NCI-H2029 treated with DMSO at 0.1 percent for 48 hours (cell line): ENCODE results near the gene CDRT15L2.
"Not testable (repeated sequence)": the region's sequence is repeated elsewhere in the genome, so short reads cannot be mapped to it uniquely, and the experiment has no call there.

Experiments used
- DNase-seq: peaks from one replicate; lab custom pipeline; 2025; lab: John Stamatoyannopoulos, UW

CDRT15L2 gene

DNA sequence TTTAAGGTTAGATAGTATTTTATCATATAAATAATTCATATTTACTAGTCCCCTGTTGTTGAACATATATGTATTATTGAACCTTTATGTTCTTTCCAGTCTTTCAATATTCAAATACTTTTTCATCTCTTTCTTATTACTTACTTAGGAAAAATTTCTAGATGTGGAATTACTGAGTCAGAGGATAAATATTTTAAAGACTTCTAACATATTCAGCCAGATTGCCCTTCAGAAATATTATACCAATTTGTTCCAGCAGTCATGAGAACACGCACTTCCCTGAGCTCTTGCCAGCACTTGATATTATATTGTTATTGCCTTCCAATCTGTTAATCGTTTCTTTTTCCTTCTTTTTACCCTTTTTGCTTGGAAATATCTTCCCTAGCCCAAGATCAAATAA, 4.5 kb upstream of the CDRT15L2 start:
- DNase-seq = not testable (repeated sequence)

DNA sequence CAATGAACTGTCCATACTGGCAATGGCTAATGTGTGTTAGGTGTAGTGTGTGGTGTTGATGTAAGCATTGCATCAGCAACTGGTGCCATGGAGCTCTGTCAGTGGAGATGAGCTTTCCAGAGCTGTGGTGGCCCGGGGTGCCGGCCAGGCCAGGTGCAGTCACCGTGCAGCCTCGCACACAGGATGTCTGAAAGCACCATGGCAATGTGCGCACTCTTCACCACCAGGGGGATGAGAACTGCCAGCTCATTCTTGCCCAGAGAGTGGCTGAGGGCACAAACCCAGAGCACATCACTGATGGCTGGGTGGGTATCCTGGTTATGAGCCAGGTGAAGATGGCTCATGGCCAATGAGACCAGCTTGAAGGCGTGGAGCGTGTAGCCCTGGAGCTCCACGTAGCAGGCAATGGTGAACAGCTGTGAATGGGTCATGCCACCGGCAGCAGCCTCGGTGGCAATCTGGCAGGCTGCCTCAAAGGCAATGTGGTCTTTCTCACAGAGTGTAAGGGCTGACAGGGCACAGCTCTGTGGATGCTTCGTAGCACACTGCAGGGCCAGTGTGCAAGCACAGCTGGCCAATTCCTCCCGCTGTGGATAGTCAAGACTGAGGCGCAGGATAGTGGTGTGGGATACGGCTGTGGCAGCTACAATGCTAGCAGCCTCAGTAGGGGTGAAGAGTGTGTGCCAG, 4.5 kb downstream of the CDRT15L2 start:
- DNase-seq = not testable (repeated sequence)

GRCh38 chr17:20588744-20589453, 9.4 kb downstream of the CDRT15L2 start:
- DNase-seq = not testable (repeated sequence)

- not testable (repeated sequence) for DNase-seq
Observed at GRCh38 chr17:20589454-20589810, 9.9 kb downstream of the CDRT15L2 start.

GRCh38 chr17:20591040-20591439, 11.5 kb downstream of the CDRT15L2 start:
- DNase-seq = not testable (repeated sequence)

- DNase-seq = not testable (repeated sequence)
Observed at GRCh38 chr17:20605568-20605967, 26.0 kb downstream of the CDRT15L2 start.

- DNase-seq = not testable (repeated sequence)
Observed at GRCh38 chr17:20609490-20609889, 30.0 kb downstream of the CDRT15L2 start.

DNA sequence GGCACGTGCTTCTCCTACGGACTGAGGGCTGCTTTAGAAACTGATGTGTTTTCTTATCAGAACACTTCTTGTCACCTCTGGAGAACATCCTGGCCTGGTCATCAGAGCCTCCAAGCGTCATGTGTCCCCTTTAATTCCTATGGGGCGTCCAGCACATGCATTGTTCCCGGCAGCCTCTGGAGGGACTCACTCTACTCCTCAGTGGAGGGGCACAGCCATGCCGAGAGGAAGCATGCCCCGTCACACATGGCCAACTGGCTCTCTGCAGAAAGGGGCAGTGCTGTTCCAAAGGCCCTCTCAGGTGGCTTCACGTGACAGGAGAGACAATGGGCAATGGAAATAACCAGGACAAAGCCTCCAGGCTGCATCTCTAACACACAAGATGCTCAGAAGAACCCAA, 31.8 kb downstream of the CDRT15L2 start:
- DNase-seq = no peak

DNA sequence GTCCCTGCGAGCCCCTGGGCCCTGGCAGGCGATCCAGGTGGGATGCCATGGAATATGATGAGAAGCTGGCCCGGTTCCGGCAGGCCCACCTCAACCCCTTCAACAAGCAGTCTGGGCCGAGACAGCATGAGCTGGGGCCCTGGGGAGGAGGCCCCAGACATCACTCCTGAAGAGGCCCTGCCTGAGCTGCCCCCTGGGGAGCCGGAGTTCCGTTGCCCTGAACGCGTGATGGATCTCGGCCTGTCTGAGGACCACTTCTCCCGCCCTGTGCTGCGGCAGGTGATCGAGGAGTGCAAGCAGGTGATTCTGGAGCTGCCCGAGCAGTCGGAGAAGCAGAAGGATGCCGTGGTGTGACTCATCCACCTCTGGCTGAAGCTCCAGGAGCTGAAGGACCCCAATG, 33.1 kb downstream of the CDRT15L2 start:
- DNase-seq = no peak

DNA sequence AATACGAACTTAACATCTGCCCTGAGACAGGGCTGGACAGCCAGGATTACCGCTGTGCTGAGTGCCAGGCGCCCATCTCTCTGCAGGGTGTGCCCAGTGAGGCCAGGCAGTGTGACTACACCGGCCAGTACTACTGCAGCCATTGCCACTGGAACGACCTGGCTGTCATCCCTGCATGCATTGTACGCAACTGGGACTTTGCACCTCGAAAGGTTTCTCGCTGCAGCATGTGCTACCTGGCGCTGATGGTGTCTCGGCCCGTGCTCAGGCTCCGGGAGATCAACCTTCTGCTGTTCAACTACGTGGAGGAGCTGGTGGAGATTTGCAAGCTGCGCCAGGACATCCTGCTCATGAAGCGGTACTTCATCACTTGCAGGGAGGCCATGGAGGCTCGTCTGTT, 33.7 kb downstream of the CDRT15L2 start:
- no peak for DNase-seq

DNA sequence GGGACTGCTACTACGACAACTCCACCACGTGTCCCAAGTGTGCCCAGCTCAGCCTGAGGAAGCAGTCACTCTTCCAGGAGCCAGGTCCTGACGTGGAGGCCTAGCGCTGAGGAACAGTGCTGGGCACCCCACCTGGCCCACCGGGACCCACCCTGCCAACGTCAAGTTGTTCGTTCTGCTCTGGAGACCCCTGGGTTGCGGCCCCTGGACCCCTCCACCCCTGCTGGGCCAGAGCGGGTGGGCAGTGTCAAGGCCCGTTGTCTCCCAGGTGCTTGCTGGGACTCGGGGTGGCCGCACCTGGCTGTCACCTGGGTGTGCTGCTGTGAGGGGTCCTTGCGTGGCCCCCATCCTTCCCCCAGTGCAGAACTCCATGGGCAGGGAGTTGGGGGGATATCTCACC, 34.4 kb downstream of the CDRT15L2 start:
- DNase-seq = no peak

DNA sequence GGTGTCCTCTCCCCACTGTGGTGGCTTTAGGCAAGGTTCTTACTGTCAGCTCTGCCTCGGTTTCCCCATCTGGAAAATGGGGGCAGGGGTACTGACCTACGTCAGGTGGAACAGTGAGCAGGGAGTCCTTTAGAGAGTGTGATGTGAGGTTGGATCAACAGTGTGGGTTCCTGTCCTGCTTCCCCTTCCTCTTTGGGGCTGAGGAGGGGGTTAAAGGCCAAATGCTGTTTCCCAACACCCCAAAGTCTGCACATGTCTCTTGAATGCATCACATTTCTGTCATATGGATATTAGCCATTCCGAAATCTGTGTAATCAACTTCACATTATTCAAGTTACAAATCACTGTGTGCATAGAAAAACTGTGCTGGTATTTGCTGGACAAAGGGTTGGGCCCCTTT, 35.9 kb downstream of the CDRT15L2 start:
- DNase-seq = not testable (repeated sequence)
